GM12878 (cell line): ENCODE data around the gene ITCH. TPM values are rescaled to one million over a fixed set of nuclear protein-coding genes. Genes with fewer than 3 reads are reported as not detected.

Source experiments
- BCL11A ChIP-seq: IDR thresholded peaks from 2 replicates; pipeline ENCODE4 v1.6.1; 2011; ENCODE audit warnings: low read depth, low read length
- CBX3 ChIP-seq: fragments of 200-600 bp; sonication (generic); IDR thresholded peaks from 2 replicates; pipeline ENCODE4 v1.6.1; 2016; ENCODE audit warnings: low read depth, borderline replicate concordance
- CHD4 ChIP-seq: fragments of 200-600 bp; sonication (generic); IDR thresholded peaks from 2 replicates; pipeline ENCODE4 v1.6.1; 2016; ENCODE audit warnings: mild to moderate bottlenecking
- HCFC1 ChIP-seq: fragments of 150-350 bp; IDR thresholded peaks from 2 replicates; pipeline ENCODE4 v1.6.1; 2014; ENCODE audit warnings: low read length
- KDM1A ChIP-seq: fragments of 200-600 bp; sonication (generic); IDR thresholded peaks from 2 replicates; pipeline ENCODE4 v1.6.1; 2016; ENCODE audit warnings: borderline replicate concordance
- KLF5 ChIP-seq: fragments of 450-650 bp; IDR thresholded peaks from 2 replicates; pipeline ENCODE4 v1.6.1; 2014; ENCODE audit warnings: mild to moderate bottlenecking; ENCODE audit not compliant: partially characterized antibody
- NFYB ChIP-seq: IDR thresholded peaks from 2 replicates; pipeline ENCODE4 v1.6.1; 2011; ENCODE audit warnings: low read depth, mild to moderate bottlenecking, low read length, improper control_type of control experiment, moderate library complexity; ENCODE audit not compliant: insufficient read depth
- PAX5 ChIP-seq: IDR thresholded peaks from 2 replicates; pipeline ENCODE4 v1.6.1; 2011; ENCODE audit warnings: low read depth, low read length, borderline replicate concordance
- PAX8 ChIP-seq: fragments of 450-650 bp; IDR thresholded peaks from 2 replicates; pipeline ENCODE4 v1.6.1; 2017; ENCODE audit warnings: mild to moderate bottlenecking, moderate library complexity
- SREBF1 ChIP-seq: IDR thresholded peaks from 2 replicates; pipeline ENCODE4 v1.6.1; 2012; ENCODE audit warnings: mild to moderate bottlenecking, low read length
- TCF7 ChIP-seq: IDR thresholded peaks from 2 replicates; pipeline ENCODE4 v1.6.1; 2014; ENCODE audit warnings: antibody characterized with exemption, borderline replicate concordance
- ZNF384 ChIP-seq: IDR thresholded peaks from 2 replicates; pipeline ENCODE4 v1.6.1; 2012; ENCODE audit warnings: low read depth, mild to moderate bottlenecking, low read length, improper control_type of control experiment, borderline replicate concordance
- ZNF622 ChIP-seq: fragments of 450-650 bp; IDR thresholded peaks from 2 replicates; pipeline ENCODE4 v1.6.1; 2017; ENCODE audit warnings: mild to moderate bottlenecking, inconsistent platforms
- polyA plus RNA-seq, 11 experiments: library from polyadenylated mRNA; depleted of rRNA in 4 of 11; unstranded in 6 of 11; stranded (reverse) in 5 of 11; fragments of >200 nt; fragmentation: Nextera tagmentation in 4 of 11; fragmentation: Illumina TruSeq in 1 of 11; extraction: Ambion mirVana in 4 of 11; extraction: Trizol in 1 of 11; gene quantifications; 1 replicate in 1 of 11; 2 replicates in 10 of 11; pipeline versions ENCODE4 v1.2.1 to v1.2.3, GENCODE V29; 2011 to 2016; ENCODE audit warnings: inconsistent platforms in 2 of 11, missing spikeins in 2 of 11, low read depth in 1 of 11
- total RNA-seq, 4 experiments: library from RNA; depleted of rRNA in 3 of 4; stranded (reverse); fragments of >200 nt in 3 of 4; fragmentation: Illumina TruSeq in 1 of 4; extraction: Trizol in 1 of 4; gene quantifications; 2 replicates each; pipeline versions ENCODE4 v1.2.1 to v1.2.3, GENCODE V29; 2013 to 2021
- TF ChIP-seq, protein P1 (sequence below): fragments of 150-350 bp; IDR thresholded peaks from 2 replicates; pipeline ENCODE4 v1.6.1; 2016; ENCODE audit warnings: low read depth, low read length
- TF ChIP-seq, protein P2 (sequence below): fragments of 450-650 bp; IDR thresholded peaks from 2 replicates; pipeline ENCODE4 v1.6.1; 2016; ENCODE audit warnings: mild to moderate bottlenecking, moderate library complexity, borderline replicate concordance
- TF ChIP-seq, protein P3 (sequence below): fragments of 450-650 bp; IDR thresholded peaks from 2 replicates; pipeline ENCODE4 v1.6.1; 2017; ENCODE audit warnings: mild to moderate bottlenecking
- TF ChIP-seq, protein P4 (sequence below): IDR thresholded peaks from 2 replicates; pipeline ENCODE4 v1.6.1; 2012; ENCODE audit warnings: low read depth, low read length, improper control_type of control experiment
- TF ChIP-seq, protein P5 (sequence below): fragments of 450-650 bp; IDR thresholded peaks from 2 replicates; pipeline ENCODE4 v1.6.1; 2018; ENCODE audit warnings: borderline replicate concordance, mild to moderate bottlenecking; ENCODE audit not compliant: partially characterized antibody

ITCH gene
- total and polyA plus RNA-seq, 10 of the 15 experiments (the other 5 are each of a cell fraction or from before 2014, with no cell fraction given): 7.5 to 46.1 (median 21.5) TPM

DNA sequence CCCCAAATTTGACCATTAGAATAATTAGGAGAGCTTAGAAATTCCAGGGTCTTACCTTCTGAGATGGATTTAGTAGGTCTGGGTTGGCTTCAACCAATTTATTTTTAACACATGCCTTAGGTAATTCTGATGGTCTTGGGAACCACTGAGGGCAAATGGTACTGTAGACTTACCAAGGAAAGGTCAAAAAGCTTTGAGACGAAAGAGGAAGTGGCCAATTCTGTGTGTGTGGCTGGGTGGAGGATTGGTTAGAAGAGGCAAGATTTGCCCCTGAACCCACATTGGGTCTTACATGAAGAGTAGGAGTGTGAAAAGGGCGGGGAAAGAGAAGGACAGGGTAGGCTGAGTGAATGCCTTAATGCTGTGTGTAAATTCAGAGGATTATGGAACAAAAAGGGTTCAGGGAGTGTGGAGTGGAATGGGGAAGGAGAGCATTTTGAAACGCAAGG is 2.7 kb downstream of the ITCH start (continued):
- TF ChIP-seq, protein P1, sequence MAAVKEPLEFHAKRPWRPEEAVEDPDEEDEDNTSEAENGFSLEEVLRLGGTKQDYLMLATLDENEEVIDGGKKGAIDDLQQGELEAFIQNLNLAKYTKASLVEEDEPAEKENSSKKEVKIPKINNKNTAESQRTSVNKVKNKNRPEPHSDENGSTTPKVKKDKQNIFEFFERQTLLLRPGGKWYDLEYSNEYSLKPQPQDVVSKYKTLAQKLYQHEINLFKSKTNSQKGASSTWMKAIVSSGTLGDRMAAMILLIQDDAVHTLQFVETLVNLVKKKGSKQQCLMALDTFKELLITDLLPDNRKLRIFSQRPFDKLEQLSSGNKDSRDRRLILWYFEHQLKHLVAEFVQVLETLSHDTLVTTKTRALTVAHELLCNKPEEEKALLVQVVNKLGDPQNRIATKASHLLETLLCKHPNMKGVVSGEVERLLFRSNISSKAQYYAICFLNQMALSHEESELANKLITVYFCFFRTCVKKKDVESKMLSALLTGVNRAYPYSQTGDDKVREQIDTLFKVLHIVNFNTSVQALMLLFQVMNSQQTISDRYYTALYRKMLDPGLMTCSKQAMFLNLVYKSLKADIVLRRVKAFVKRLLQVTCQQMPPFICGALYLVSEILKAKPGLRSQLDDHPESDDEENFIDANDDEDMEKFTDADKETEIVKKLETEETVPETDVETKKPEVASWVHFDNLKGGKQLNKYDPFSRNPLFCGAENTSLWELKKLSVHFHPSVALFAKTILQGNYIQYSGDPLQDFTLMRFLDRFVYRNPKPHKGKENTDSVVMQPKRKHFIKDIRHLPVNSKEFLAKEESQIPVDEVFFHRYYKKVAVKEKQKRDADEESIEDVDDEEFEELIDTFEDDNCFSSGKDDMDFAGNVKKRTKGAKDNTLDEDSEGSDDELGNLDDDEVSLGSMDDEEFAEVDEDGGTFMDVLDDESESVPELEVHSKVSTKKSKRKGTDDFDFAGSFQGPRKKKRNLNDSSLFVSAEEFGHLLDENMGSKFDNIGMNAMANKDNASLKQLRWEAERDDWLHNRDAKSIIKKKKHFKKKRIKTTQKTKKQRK: no peak
- TF ChIP-seq PAX8 (no peak), PAX5 (no peak), HCFC1 (no peak), KDM1A (no peak), BCL11A (peak; percentile 66), CBX3 (no peak), ZNF384 (no peak), TCF7 (no peak), KLF5 (no peak), ZNF622 (no peak), NFYB (peak; percentile 51; the same call in 1 of the 2 replicates), CHD4 (no peak), SREBF1 (no peak)
- TF ChIP-seq, protein P2, sequence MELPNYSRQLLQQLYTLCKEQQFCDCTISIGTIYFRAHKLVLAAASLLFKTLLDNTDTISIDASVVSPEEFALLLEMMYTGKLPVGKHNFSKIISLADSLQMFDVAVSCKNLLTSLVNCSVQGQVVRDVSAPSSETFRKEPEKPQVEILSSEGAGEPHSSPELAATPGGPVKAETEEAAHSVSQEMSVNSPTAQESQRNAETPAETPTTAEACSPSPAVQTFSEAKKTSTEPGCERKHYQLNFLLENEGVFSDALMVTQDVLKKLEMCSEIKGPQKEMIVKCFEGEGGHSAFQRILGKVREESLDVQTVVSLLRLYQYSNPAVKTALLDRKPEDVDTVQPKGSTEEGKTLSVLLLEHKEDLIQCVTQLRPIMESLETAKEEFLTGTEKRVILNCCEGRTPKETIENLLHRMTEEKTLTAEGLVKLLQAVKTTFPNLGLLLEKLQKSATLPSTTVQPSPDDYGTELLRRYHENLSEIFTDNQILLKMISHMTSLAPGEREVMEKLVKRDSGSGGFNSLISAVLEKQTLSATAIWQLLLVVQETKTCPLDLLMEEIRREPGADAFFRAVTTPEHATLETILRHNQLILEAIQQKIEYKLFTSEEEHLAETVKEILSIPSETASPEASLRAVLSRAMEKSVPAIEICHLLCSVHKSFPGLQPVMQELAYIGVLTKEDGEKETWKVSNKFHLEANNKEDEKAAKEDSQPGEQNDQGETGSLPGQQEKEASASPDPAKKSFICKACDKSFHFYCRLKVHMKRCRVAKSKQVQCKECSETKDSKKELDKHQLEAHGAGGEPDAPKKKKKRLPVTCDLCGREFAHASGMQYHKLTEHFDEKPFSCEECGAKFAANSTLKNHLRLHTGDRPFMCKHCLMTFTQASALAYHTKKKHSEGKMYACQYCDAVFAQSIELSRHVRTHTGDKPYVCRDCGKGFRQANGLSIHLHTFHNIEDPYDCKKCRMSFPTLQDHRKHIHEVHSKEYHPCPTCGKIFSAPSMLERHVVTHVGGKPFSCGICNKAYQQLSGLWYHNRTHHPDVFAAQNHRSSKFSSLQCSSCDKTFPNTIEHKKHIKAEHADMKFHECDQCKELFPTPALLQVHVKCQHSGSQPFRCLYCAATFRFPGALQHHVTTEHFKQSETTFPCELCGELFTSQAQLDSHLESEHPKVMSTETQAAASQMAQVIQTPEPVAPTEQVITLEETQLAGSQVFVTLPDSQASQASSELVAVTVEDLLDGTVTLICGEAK: no peak
- TF ChIP-seq, protein P3, sequence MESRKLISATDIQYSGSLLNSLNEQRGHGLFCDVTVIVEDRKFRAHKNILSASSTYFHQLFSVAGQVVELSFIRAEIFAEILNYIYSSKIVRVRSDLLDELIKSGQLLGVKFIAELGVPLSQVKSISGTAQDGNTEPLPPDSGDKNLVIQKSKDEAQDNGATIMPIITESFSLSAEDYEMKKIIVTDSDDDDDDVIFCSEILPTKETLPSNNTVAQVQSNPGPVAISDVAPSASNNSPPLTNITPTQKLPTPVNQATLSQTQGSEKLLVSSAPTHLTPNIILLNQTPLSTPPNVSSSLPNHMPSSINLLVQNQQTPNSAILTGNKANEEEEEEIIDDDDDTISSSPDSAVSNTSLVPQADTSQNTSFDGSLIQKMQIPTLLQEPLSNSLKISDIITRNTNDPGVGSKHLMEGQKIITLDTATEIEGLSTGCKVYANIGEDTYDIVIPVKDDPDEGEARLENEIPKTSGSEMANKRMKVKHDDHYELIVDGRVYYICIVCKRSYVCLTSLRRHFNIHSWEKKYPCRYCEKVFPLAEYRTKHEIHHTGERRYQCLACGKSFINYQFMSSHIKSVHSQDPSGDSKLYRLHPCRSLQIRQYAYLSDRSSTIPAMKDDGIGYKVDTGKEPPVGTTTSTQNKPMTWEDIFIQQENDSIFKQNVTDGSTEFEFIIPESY: no peak
- TF ChIP-seq, protein P4, sequence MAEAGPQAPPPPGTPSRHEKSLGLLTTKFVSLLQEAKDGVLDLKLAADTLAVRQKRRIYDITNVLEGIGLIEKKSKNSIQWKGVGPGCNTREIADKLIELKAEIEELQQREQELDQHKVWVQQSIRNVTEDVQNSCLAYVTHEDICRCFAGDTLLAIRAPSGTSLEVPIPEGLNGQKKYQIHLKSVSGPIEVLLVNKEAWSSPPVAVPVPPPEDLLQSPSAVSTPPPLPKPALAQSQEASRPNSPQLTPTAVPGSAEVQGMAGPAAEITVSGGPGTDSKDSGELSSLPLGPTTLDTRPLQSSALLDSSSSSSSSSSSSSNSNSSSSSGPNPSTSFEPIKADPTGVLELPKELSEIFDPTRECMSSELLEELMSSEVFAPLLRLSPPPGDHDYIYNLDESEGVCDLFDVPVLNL: no peak
- TF ChIP-seq, protein P5, sequence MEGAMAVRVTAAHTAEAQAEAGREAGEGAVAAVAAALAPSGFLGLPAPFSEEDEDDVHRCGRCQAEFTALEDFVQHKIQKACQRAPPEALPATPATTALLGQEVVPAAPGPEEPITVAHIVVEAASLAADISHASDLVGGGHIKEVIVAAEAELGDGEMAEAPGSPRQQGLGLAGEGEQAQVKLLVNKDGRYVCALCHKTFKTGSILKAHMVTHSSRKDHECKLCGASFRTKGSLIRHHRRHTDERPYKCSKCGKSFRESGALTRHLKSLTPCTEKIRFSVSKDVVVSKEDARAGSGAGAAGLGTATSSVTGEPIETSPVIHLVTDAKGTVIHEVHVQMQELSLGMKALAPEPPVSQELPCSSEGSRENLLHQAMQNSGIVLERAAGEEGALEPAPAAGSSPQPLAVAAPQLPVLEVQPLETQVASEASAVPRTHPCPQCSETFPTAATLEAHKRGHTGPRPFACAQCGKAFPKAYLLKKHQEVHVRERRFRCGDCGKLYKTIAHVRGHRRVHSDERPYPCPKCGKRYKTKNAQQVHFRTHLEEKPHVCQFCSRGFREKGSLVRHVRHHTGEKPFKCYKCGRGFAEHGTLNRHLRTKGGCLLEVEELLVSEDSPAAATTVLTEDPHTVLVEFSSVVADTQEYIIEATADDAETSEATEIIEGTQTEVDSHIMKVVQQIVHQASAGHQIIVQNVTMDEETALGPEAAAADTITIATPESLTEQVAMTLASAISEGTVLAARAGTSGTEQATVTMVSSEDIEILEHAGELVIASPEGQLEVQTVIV: peak; percentile 34
